ENCODE measurements around the gene OR5L1.

GRCh38 chr11:55849037-55849436 is 37.9 kb downstream of the OR5L1 start:
- no peak for TF ChIP-seq SP1 (IDR thresholded peaks at IDR 0.05)
- TF ChIP-seq FOXK2 (IDR thresholded peaks at IDR 0.05): no peak
- no peak for TF ChIP-seq BHLHE40 (IDR thresholded peaks at IDR 0.05; ENCODE audit: borderline replicate concordance)
